HepG2 (cell line): ENCODE results near the gene GUK1. TPM values are rescaled to one million over a fixed set of nuclear protein-coding genes. Genes with fewer than 3 reads are reported as not detected.

Experiments used
- ARNT2 ChIP-seq: sonication (generic); formaldehyde crosslinking; IDR thresholded peaks from 2 replicates; pipeline ENCODE4 v1.8.0; 2022; ENCODE audit warnings: mild to moderate bottlenecking, low read depth, missing genetic modification reagents, moderate library complexity
- CHCHD3 ChIP-seq: sonication (generic); formaldehyde crosslinking; IDR thresholded peaks from 2 replicates; pipeline ENCODE4 v1.8.0; 2022; ENCODE audit warnings: mild to moderate bottlenecking, missing genetic modification reagents, moderate library complexity
- FOSL2 ChIP-seq: sonication (generic); formaldehyde crosslinking; IDR thresholded peaks from 2 replicates; pipeline ENCODE4 v1.4.0; 2020; ENCODE audit warnings: missing genetic modification reagents
- FOXA3 ChIP-seq: IDR thresholded peaks from 2 replicates; pipeline ENCODE4 v1.6.1; 2016; ENCODE audit warnings: missing genetic modification reagents, missing compliant biosample characterization
- FOXJ3 ChIP-seq: sonication (generic); formaldehyde crosslinking; IDR thresholded peaks from 2 replicates; pipeline ENCODE4 v1.4.0; 2020; ENCODE audit warnings: missing genetic modification reagents, mild to moderate bottlenecking, borderline replicate concordance
- HHEX ChIP-seq: IDR thresholded peaks from 2 replicates; pipeline ENCODE4 v1.6.1; 2016; ENCODE audit warnings: control low read depth
- HNF4G ChIP-seq, 2 experiments: sonication (generic) in 1 of 2; formaldehyde crosslinking in 1 of 2; IDR thresholded peaks; 2 replicates each; pipeline versions ENCODE4 v1.4.0 to v1.6.1; 2011 to 2020; ENCODE audit warnings: borderline replicate concordance in 2 of 2, low read depth in 2 of 2, mild to moderate bottlenecking in 2 of 2, low read length in 1 of 2, missing genetic modification reagents in 1 of 2, moderate library complexity in 1 of 2
- ISL2 ChIP-seq: sonication (generic); formaldehyde crosslinking; IDR thresholded peaks from 2 replicates; pipeline ENCODE4 v1.5.0; 2020; ENCODE audit warnings: missing genetic modification reagents
- JARID2 ChIP-seq: sonication (generic); formaldehyde crosslinking; IDR thresholded peaks from 2 replicates; pipeline ENCODE4 v1.8.1; 2023; ENCODE audit warnings: missing genetic modification reagents, inconsistent platforms; ENCODE audit not compliant: insufficient replicate concordance
- JDP2 ChIP-seq: sonication (generic); formaldehyde crosslinking; IDR thresholded peaks from 2 replicates; pipeline ENCODE4 v1.8.1; 2022; ENCODE audit warnings: missing genetic modification reagents, borderline replicate concordance
- MTF2 ChIP-seq: sonication (generic); formaldehyde crosslinking; IDR thresholded peaks from 2 replicates; pipeline ENCODE4 v1.5.0; 2020; ENCODE audit warnings: missing genetic modification reagents, borderline replicate concordance
- MXD1 ChIP-seq: sonication (generic); formaldehyde crosslinking; IDR thresholded peaks from 2 replicates; pipeline ENCODE4 v1.4.0; 2020; ENCODE audit warnings: mild to moderate bottlenecking, missing genetic modification reagents
- MXD3 ChIP-seq: IDR thresholded peaks from 2 replicates; pipeline ENCODE4 v1.6.1; 2016; ENCODE audit warnings: mild to moderate bottlenecking, missing biosample characterization, missing genetic modification reagents
- NCOA5 ChIP-seq: sonication (generic); formaldehyde crosslinking; IDR thresholded peaks from 2 replicates; pipeline ENCODE4 v1.4.0; 2020; ENCODE audit warnings: missing genetic modification reagents
- NPAS2 ChIP-seq: sonication (generic); formaldehyde crosslinking; IDR thresholded peaks from 2 replicates; pipeline ENCODE4 v1.8.0; 2022; ENCODE audit warnings: mild to moderate bottlenecking, missing genetic modification reagents, borderline replicate concordance
- POLR2AphosphoS5 ChIP-seq: IDR thresholded peaks from 2 replicates; pipeline ENCODE4 v1.6.1; 2012; ENCODE audit warnings: low read depth, low read length
- RARA ChIP-seq: IDR thresholded peaks from 2 replicates; pipeline ENCODE4 v1.6.1; 2016; ENCODE audit warnings: missing genetic modification reagents, missing compliant biosample characterization
- RBM39 ChIP-seq: fragments of 200-400 bp; formaldehyde crosslinking; IDR thresholded peaks from one replicate; pipeline ENCODE4 v1.6.1; 2018; ENCODE audit warnings: antibody characterized with exemption, mild to moderate bottlenecking, low read depth, low read length; ENCODE audit not compliant: poor library complexity, severe bottlenecking
- RXRB ChIP-seq: IDR thresholded peaks from 2 replicates; pipeline ENCODE4 v1.6.1; 2016; ENCODE audit warnings: borderline replicate concordance, missing genetic modification reagents, missing compliant biosample characterization
- SAP130 ChIP-seq: IDR thresholded peaks from 2 replicates; pipeline ENCODE4 v1.6.1; 2016; ENCODE audit warnings: low read depth
- SIX1 ChIP-seq: sonication (generic); formaldehyde crosslinking; IDR thresholded peaks from 2 replicates; pipeline ENCODE4 v1.4.0; 2020; ENCODE audit warnings: missing genetic modification reagents, borderline replicate concordance
- SMYD3 ChIP-seq: sonication (generic); formaldehyde crosslinking; IDR thresholded peaks from 2 replicates; pipeline ENCODE4 v1.8.1; 2023; ENCODE audit warnings: mild to moderate bottlenecking, missing genetic modification reagents
- SOX5 ChIP-seq: IDR thresholded peaks from 2 replicates; pipeline ENCODE4 v1.6.1; 2016; ENCODE audit warnings: borderline replicate concordance
- ZFP1 ChIP-seq: IDR thresholded peaks from 2 replicates; pipeline ENCODE4 v1.6.1; 2016
- ZNF337 ChIP-seq: sonication (generic); formaldehyde crosslinking; IDR thresholded peaks from 2 replicates; pipeline ENCODE4 v1.5.1; 2020; ENCODE audit warnings: missing genetic modification reagents, low read depth, mild to moderate bottlenecking, borderline replicate concordance
- ZNF501 ChIP-seq: sonication (generic); formaldehyde crosslinking; IDR thresholded peaks from 2 replicates; pipeline ENCODE4 v1.5.1; 2020; ENCODE audit warnings: mild to moderate bottlenecking, moderate library complexity, missing genetic modification reagents
- ZNF513 ChIP-seq: sonication (generic); formaldehyde crosslinking; conservative IDR thresholded peaks from 2 replicates; pipeline ENCODE4 v1.5.0; 2020; ENCODE audit warnings: missing genetic modification reagents
- ZNF556 ChIP-seq: sonication (generic); formaldehyde crosslinking; IDR thresholded peaks from 2 replicates; pipeline ENCODE4 v1.4.0; 2020; ENCODE audit warnings: mild to moderate bottlenecking, missing genetic modification reagents, borderline replicate concordance
- ZNF629 ChIP-seq: sonication (generic); formaldehyde crosslinking; conservative IDR thresholded peaks from 2 replicates; pipeline ENCODE4 v1.5.0; 2020; ENCODE audit warnings: missing genetic modification reagents
- ZNF639 ChIP-seq: conservative IDR thresholded peaks from 2 replicates; pipeline ENCODE4 v1.6.1; 2018; ENCODE audit warnings: missing genetic modification reagents
- polyA plus RNA-seq, 8 experiments: library from polyadenylated mRNA; depleted of rRNA in 3 of 8; stranded (reverse) in 7 of 8; unstranded in 1 of 8; fragments of >200 nt; fragmentation: Illumina TruSeq in 4 of 8; extraction: Trizol in 4 of 8; gene quantifications; 2 replicates each; pipeline versions ENCODE4 v1.2.1 to v1.2.3, GENCODE V29; 2011 to 2016; ENCODE audit warnings: low read depth in 4 of 8, missing spikeins in 1 of 8, mixed read lengths in 1 of 8; ENCODE audit not compliant: insufficient read depth in 1 of 8
- total RNA-seq, 5 experiments: library from RNA; depleted of rRNA; stranded (reverse); fragments of >200 nt; fragmentation: Illumina TruSeq; extraction: Trizol; gene quantifications; 2 replicates each; pipeline ENCODE4 v1.2.3, GENCODE V29; 2016; ENCODE audit warnings: low read depth in 1 of 5

GUK1 gene
- total and polyA plus RNA-seq, 2 of the 13 experiments (the other 11 are each of a cell fraction or from before 2014, with no cell fraction given): 116 to 154 TPM

GRCh38 chr1:228114827-228115226 lies 25.3 kb upstream of the GUK1 start (continued):
- TF ChIP-seq ISL2 (peak; percentile 61; the same call in 1 of the 2 replicates), ZNF337 (no peak), POLR2AphosphoS5 (no peak), FOXA3 (CRISPR knock-in tag) (peak; percentile 59), ZNF629 (CRISPR knock-in tag) (no peak), SAP130 (CRISPR knock-in tag) (peak; percentile 56; the same call in 1 of the 2 replicates), SMYD3 (CRISPR knock-in tag) (no peak), ZNF556 (CRISPR knock-in tag) (no peak), CHCHD3 (CRISPR knock-in tag) (no peak), FOSL2 (no peak), ZNF501 (no peak), RXRB (CRISPR knock-in tag) (peak; percentile 48), NCOA5 (no peak), NPAS2 (no peak), ARNT2 (CRISPR knock-in tag) (no peak), HHEX (CRISPR knock-in tag) (0 out of 2 replicates have a peak, but pooled peaks have one; percentile 11), RBM39 (no peak), ZNF513 (CRISPR knock-in tag) (no peak), ZFP1 (CRISPR knock-in tag) (0 out of 2 replicates have a peak, but pooled peaks have one; percentile 28), MXD1 (CRISPR knock-in tag) (no peak), JDP2 (CRISPR knock-in tag) (no peak), JARID2 (CRISPR knock-in tag) (no peak), MXD3 (CRISPR knock-in tag) (no peak), ZNF639 (CRISPR knock-in tag) (no peak), FOXJ3 (CRISPR knock-in tag) (peak; percentile 53; the same call in 1 of the 2 replicates), RARA (peak; percentile 86), SOX5 (peak; percentile 34; the same call in 1 of the 2 replicates), SIX1 (CRISPR knock-in tag) (peak; percentile 20; the same call in 1 of the 2 replicates), MTF2 (no peak), HNF4G (IDR thresholded peaks at IDR 0.05; ENCODE audit: borderline replicate concordance, low read depth, low read length) (no peak), HNF4G (CRISPR knock-in tag; IDR thresholded peaks at IDR 0.05; ENCODE audit: borderline replicate concordance, low read depth) (no peak)
